ENCODE results near the gene YY1. TPM values are rescaled to one million over a fixed set of nuclear protein-coding genes. Genes with fewer than 3 reads are reported as not detected.

YY1 gene
- total RNA-seq, 6 experiments from 2014 or later = 24.4 to 52.5 (median 36.1) TPM

- Histone ChIP-seq H3K27me3 (no peaks in the 10 kb centered on the region), H3K27ac (peak overlapping the region; percentile 78 to 97 (median 90)), H3K36me3 (no peaks in the 10 kb centered on the region), H3K4me3 (peak overlapping the region; percentile 47 to 99 (median 54)), H3K4me1 (peaks cover 0 to 48% (median 17%) of the 10 kb centered on the region in 4 donors), H3K9me3 (no peaks in the 10 kb centered on the region)
- no peak for TF ChIP-seq POLR2A (IDR thresholded peaks at IDR 0.05)
- no peak for TF ChIP-seq CTCF (IDR thresholded peaks at IDR 0.05)
- ATAC-seq (no peak), DNase-seq (no peak)
- under 1% methylated on average over 9 of the region's 13 CpGs for WGBS (ENCODE audit: insufficient coverage, low coverage, low lambda C conversion rate, missing lambda C conversion rate)
- intact Hi-C loops (cut with DNase I) = no loop called here
Measured at GRCh38 chr14:100240668-100241032, 1.7 kb downstream of the YY1 start.

GRCh38 chr14:100241279-100241678 is 2.3 kb downstream of the YY1 start:
- peak overlapping the region; percentile 47 to 99 (median 54) for H3K4me3 ChIP-seq
- peak overlapping the region; percentile 78 to 97 (median 90) for H3K27ac ChIP-seq
- H3K4me1 ChIP-seq = peaks cover 0 to 48% (median 21%) of the 10 kb centered on the region in 4 donors
- TF ChIP-seq CTCF (IDR thresholded peaks at IDR 0.05) = no peak
- no peak for TF ChIP-seq POLR2A (IDR thresholded peaks at IDR 0.05)
- DNase-seq (no peak), ATAC-seq (no peak)
- no peaks in the 10 kb centered on the region for H3K27me3 ChIP-seq
- intact Hi-C loops (cut with DNase I) = no loop called here
- 3% methylated on average over 3 of the region's 3 CpGs for WGBS (ENCODE audit: insufficient coverage, low coverage, low lambda C conversion rate, missing lambda C conversion rate)
- H3K36me3 ChIP-seq = no peaks in the 10 kb centered on the region
- H3K9me3 ChIP-seq = no peaks in the 10 kb centered on the region

GRCh38 chr14:100243020-100243419 is 4.1 kb downstream of the YY1 start:
- Histone ChIP-seq H3K9me3 (no peaks in the 10 kb centered on the region), H3K27ac (no peak overlapping the region), H3K36me3 (no peaks in the 10 kb centered on the region), H3K27me3 (no peaks in the 10 kb centered on the region), H3K4me1 (peaks cover 0 to 54% (median 23%) of the 10 kb centered on the region in 4 donors), H3K4me3 (no peak overlapping the region)
- WGBS (ENCODE audit: insufficient coverage, low coverage, low lambda C conversion rate, missing lambda C conversion rate) = 72% methylated on average over 3 of the region's 3 CpGs
- no peak for DNase-seq
- ATAC-seq = no peak
- TF ChIP-seq CTCF (IDR thresholded peaks at IDR 0.05) = no peak
- TF ChIP-seq POLR2A (IDR thresholded peaks at IDR 0.05) = no peak
- intact Hi-C loops (cut with DNase I) = no loop called here

- Histone ChIP-seq H3K36me3 (no peaks in the 10 kb centered on the region), H3K4me1 (peaks cover 0 to 66% (median 24%) of the 10 kb centered on the region in 4 donors), H3K27me3 (no peaks in the 10 kb centered on the region), H3K4me3 (no peak overlapping the region), H3K27ac (peak overlapping the region in 2 of 3 donors; percentile 39 to 71), H3K9me3 (no peaks in the 10 kb centered on the region)
- DNase-seq (no peak), ATAC-seq (peak; percentile 83 to 92 (median 88))
- 13% methylated on average over 3 of the region's 3 CpGs for WGBS (ENCODE audit: insufficient coverage, low coverage, low lambda C conversion rate, missing lambda C conversion rate)
- intact Hi-C loops (cut with DNase I) = no loop called here
- TF ChIP-seq POLR2A (IDR thresholded peaks at IDR 0.05) (peak; percentile 21), CTCF (IDR thresholded peaks at IDR 0.05) (peak; percentile 60 to 76 (median 67))
Measured at GRCh38 chr14:100246809-100247428, 8.0 kb downstream of the YY1 start.

Measured in right lobe of liver (tissue), 6 donors.